ENCODE data around the gene BBS2.

GRCh38 chr16:56514845-56515244, 5.0 kb downstream of the BBS2 start:
- no peak for TF ChIP-seq CTCF (IDR thresholded peaks at IDR 0.05; ENCODE audit: poor library complexity, severe bottlenecking)
- TF ChIP-seq POLR2AphosphoS5 (IDR thresholded peaks at IDR 0.05): no peak
